GM12878 (cell line): ENCODE results near the gene DTX4. TPM values are rescaled to one million over a fixed set of nuclear protein-coding genes. Genes with fewer than 3 reads are reported as not detected.

ENCODE experiments used
- ASH2L ChIP-seq: fragments of 300-600, 200-600 bp; sonication (generic); IDR thresholded peaks from 2 replicates; pipeline ENCODE4 v1.6.1; 2017; ENCODE audit warnings: low read depth, mild to moderate bottlenecking, borderline replicate concordance
- NFYA ChIP-seq: IDR thresholded peaks from 2 replicates; pipeline ENCODE4 v1.6.1; 2011; ENCODE audit warnings: low read depth, mild to moderate bottlenecking, low read length, improper control_type of control experiment, borderline replicate concordance
- polyA plus RNA-seq, 11 experiments: library from polyadenylated mRNA; depleted of rRNA in 4 of 11; unstranded in 6 of 11; stranded (reverse) in 5 of 11; fragments of >200 nt; fragmentation: Nextera tagmentation in 4 of 11; fragmentation: Illumina TruSeq in 1 of 11; extraction: Ambion mirVana in 4 of 11; extraction: Trizol in 1 of 11; gene quantifications; 1 replicate in 1 of 11; 2 replicates in 10 of 11; pipeline versions ENCODE4 v1.2.1 to v1.2.3, GENCODE V29; 2011 to 2016; ENCODE audit warnings: inconsistent platforms in 2 of 11, missing spikeins in 2 of 11, low read depth in 1 of 11
- total RNA-seq, 4 experiments: library from RNA; depleted of rRNA in 3 of 4; stranded (reverse); fragments of >200 nt in 3 of 4; fragmentation: Illumina TruSeq in 1 of 4; extraction: Trizol in 1 of 4; gene quantifications; 2 replicates each; pipeline versions ENCODE4 v1.2.1 to v1.2.3, GENCODE V29; 2013 to 2021
- TF ChIP-seq, protein P1 (sequence below): fragments of 450-650 bp; IDR thresholded peaks from 2 replicates; pipeline ENCODE4 v1.6.1; 2017; ENCODE audit warnings: mild to moderate bottlenecking, moderate library complexity
- TF ChIP-seq, protein P2 (sequence below): fragments of 450-650 bp; IDR thresholded peaks from 2 replicates; pipeline ENCODE4 v1.6.1; 2017; ENCODE audit warnings: mild to moderate bottlenecking, moderate library complexity
- TF ChIP-seq, protein P3 (sequence below): IDR thresholded peaks from 2 replicates; pipeline ENCODE4 v1.6.1; 2012; ENCODE audit warnings: improper control_type of control experiment, low read depth, low read length; ENCODE audit not compliant: insufficient replicate concordance
- TF ChIP-seq, protein P4 (sequence below): fragments of 450-650 bp; formaldehyde crosslinking; IDR thresholded peaks from 2 replicates; pipeline ENCODE4 v1.4.0; 2020; ENCODE audit warnings: mild to moderate bottlenecking, moderate library complexity
- TF ChIP-seq, protein P5 (sequence below): fragments of 450-650 bp; formaldehyde crosslinking; IDR thresholded peaks from 2 replicates; pipeline ENCODE4 v1.4.0; 2022; ENCODE audit warnings: mild to moderate bottlenecking, moderate library complexity

DTX4 gene
- total and polyA plus RNA-seq, 10 of the 15 experiments (the other 5 are each of a cell fraction or from before 2014, with no cell fraction given) = 3.8 to 25.8 (median 10.5) TPM

DNA sequence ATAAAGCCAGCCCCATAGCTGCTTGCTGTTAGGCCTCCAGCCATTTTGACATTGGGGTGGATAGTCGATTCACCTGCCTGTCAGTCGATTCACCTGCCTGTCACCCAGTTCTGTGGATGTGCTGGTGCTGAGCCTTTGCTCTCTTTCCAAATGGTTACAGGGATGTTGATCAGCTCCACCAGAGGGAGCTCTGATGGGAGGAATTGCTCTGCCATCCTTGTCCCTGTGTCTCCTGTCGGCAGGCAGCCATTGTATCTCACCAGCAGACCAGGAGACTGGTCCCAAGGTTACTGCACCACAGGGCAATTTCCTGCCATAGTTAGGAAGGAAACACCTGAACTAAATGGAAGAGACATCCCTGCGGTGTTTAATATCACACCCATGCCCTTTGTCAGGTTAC lies 34.7 kb downstream of the DTX4 start (continued):
- TF ChIP-seq, protein P1, sequence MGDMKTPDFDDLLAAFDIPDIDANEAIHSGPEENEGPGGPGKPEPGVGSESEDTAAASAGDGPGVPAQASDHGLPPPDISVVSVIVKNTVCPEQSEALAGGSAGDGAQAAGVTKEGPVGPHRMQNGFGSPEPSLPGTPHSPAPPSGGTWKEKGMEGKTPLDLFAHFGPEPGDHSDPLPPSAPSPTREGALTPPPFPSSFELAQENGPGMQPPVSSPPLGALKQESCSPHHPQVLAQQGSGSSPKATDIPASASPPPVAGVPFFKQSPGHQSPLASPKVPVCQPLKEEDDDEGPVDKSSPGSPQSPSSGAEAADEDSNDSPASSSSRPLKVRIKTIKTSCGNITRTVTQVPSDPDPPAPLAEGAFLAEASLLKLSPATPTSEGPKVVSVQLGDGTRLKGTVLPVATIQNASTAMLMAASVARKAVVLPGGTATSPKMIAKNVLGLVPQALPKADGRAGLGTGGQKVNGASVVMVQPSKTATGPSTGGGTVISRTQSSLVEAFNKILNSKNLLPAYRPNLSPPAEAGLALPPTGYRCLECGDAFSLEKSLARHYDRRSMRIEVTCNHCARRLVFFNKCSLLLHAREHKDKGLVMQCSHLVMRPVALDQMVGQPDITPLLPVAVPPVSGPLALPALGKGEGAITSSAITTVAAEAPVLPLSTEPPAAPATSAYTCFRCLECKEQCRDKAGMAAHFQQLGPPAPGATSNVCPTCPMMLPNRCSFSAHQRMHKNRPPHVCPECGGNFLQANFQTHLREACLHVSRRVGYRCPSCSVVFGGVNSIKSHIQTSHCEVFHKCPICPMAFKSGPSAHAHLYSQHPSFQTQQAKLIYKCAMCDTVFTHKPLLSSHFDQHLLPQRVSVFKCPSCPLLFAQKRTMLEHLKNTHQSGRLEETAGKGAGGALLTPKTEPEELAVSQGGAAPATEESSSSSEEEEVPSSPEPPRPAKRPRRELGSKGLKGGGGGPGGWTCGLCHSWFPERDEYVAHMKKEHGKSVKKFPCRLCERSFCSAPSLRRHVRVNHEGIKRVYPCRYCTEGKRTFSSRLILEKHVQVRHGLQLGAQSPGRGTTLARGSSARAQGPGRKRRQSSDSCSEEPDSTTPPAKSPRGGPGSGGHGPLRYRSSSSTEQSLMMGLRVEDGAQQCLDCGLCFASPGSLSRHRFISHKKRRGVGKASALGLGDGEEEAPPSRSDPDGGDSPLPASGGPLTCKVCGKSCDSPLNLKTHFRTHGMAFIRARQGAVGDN = 0 out of 2 replicates have a peak, but pooled peaks have one; percentile 16
- TF ChIP-seq ASH2L (no peak), NFYA (no peak)
- TF ChIP-seq, protein P2, sequence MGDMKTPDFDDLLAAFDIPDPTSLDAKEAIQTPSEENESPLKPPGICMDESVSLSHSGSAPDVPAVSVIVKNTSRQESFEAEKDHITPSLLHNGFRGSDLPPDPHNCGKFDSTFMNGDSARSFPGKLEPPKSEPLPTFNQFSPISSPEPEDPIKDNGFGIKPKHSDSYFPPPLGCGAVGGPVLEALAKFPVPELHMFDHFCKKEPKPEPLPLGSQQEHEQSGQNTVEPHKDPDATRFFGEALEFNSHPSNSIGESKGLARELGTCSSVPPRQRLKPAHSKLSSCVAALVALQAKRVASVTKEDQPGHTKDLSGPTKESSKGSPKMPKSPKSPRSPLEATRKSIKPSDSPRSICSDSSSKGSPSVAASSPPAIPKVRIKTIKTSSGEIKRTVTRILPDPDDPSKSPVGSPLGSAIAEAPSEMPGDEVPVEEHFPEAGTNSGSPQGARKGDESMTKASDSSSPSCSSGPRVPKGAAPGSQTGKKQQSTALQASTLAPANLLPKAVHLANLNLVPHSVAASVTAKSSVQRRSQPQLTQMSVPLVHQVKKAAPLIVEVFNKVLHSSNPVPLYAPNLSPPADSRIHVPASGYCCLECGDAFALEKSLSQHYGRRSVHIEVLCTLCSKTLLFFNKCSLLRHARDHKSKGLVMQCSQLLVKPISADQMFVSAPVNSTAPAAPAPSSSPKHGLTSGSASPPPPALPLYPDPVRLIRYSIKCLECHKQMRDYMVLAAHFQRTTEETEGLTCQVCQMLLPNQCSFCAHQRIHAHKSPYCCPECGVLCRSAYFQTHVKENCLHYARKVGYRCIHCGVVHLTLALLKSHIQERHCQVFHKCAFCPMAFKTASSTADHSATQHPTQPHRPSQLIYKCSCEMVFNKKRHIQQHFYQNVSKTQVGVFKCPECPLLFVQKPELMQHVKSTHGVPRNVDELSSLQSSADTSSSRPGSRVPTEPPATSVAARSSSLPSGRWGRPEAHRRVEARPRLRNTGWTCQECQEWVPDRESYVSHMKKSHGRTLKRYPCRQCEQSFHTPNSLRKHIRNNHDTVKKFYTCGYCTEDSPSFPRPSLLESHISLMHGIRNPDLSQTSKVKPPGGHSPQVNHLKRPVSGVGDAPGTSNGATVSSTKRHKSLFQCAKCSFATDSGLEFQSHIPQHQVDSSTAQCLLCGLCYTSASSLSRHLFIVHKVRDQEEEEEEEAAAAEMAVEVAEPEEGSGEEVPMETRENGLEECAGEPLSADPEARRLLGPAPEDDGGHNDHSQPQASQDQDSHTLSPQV = no peak
- TF ChIP-seq, protein P3, sequence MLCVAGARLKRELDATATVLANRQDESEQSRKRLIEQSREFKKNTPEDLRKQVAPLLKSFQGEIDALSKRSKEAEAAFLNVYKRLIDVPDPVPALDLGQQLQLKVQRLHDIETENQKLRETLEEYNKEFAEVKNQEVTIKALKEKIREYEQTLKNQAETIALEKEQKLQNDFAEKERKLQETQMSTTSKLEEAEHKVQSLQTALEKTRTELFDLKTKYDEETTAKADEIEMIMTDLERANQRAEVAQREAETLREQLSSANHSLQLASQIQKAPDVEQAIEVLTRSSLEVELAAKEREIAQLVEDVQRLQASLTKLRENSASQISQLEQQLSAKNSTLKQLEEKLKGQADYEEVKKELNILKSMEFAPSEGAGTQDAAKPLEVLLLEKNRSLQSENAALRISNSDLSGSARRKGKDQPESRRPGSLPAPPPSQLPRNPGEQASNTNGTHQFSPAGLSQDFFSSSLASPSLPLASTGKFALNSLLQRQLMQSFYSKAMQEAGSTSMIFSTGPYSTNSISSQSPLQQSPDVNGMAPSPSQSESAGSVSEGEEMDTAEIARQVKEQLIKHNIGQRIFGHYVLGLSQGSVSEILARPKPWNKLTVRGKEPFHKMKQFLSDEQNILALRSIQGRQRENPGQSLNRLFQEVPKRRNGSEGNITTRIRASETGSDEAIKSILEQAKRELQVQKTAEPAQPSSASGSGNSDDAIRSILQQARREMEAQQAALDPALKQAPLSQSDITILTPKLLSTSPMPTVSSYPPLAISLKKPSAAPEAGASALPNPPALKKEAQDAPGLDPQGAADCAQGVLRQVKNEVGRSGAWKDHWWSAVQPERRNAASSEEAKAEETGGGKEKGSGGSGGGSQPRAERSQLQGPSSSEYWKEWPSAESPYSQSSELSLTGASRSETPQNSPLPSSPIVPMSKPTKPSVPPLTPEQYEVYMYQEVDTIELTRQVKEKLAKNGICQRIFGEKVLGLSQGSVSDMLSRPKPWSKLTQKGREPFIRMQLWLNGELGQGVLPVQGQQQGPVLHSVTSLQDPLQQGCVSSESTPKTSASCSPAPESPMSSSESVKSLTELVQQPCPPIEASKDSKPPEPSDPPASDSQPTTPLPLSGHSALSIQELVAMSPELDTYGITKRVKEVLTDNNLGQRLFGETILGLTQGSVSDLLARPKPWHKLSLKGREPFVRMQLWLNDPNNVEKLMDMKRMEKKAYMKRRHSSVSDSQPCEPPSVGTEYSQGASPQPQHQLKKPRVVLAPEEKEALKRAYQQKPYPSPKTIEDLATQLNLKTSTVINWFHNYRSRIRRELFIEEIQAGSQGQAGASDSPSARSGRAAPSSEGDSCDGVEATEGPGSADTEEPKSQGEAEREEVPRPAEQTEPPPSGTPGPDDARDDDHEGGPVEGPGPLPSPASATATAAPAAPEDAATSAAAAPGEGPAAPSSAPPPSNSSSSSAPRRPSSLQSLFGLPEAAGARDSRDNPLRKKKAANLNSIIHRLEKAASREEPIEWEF = peak; percentile 41
- TF ChIP-seq, protein P4, sequence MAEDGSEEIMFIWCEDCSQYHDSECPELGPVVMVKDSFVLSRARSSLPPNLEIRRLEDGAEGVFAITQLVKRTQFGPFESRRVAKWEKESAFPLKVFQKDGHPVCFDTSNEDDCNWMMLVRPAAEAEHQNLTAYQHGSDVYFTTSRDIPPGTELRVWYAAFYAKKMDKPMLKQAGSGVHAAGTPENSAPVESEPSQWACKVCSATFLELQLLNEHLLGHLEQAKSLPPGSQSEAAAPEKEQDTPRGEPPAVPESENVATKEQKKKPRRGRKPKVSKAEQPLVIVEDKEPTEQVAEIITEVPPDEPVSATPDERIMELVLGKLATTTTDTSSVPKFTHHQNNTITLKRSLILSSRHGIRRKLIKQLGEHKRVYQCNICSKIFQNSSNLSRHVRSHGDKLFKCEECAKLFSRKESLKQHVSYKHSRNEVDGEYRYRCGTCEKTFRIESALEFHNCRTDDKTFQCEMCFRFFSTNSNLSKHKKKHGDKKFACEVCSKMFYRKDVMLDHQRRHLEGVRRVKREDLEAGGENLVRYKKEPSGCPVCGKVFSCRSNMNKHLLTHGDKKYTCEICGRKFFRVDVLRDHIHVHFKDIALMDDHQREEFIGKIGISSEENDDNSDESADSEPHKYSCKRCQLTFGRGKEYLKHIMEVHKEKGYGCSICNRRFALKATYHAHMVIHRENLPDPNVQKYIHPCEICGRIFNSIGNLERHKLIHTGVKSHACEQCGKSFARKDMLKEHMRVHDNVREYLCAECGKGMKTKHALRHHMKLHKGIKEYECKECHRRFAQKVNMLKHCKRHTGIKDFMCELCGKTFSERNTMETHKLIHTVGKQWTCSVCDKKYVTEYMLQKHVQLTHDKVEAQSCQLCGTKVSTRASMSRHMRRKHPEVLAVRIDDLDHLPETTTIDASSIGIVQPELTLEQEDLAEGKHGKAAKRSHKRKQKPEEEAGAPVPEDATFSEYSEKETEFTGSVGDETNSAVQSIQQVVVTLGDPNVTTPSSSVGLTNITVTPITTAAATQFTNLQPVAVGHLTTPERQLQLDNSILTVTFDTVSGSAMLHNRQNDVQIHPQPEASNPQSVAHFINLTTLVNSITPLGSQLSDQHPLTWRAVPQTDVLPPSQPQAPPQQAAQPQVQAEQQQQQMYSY (CRISPR knock-in tag) = no peak
- TF ChIP-seq, protein P5, sequence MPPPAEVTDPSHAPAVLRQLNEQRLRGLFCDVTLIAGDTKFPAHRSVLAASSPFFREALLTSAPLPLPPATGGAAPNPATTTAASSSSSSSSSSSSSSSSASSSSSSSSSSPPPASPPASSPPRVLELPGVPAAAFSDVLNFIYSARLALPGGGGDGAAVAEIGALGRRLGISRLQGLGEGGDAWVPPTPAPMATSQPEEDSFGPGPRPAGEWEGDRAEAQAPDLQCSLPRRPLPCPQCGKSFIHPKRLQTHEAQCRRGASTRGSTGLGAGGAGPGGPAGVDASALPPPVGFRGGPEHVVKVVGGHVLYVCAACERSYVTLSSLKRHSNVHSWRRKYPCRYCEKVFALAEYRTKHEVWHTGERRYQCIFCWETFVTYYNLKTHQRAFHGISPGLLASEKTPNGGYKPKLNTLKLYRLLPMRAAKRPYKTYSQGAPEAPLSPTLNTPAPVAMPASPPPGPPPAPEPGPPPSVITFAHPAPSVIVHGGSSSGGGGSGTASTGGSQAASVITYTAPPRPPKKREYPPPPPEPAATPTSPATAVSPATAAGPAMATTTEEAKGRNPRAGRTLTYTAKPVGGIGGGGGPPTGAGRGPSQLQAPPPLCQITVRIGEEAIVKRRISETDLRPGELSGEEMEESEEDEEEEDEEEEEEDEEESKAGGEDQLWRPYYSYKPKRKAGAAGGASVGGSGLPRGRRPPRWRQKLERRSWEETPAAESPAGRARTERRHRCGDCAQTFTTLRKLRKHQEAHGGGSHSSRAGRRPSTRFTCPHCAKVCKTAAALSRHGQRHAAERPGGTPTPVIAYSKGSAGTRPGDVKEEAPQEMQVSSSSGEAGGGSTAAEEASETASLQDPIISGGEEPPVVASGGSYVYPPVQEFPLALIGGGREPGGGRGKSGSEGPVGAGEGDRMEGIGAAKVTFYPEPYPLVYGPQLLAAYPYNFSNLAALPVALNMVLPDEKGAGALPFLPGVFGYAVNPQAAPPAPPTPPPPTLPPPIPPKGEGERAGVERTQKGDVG = no peak
